Skeletal muscle tissue (tissue), 4 donors: ENCODE measurements around the gene GRID1. TPM values are rescaled to one million over a fixed set of nuclear protein-coding genes. Genes with fewer than 3 reads are reported as not detected.

Experiments
- H3K27ac ChIP-seq: one replicate; pipeline ENCODE4 v1.7.0; 2013; ENCODE audit warnings: mild to moderate bottlenecking, low read depth, low read length, inconsistent platforms
- H3K27me3 ChIP-seq, 3 donors: one replicate each; pipeline ENCODE4 v1.7.0; 2013; ENCODE audit warnings: low read length in 3 of 3; ENCODE audit not compliant: control insufficient read depth in 3 of 3, insufficient read depth in 3 of 3
- H3K36me3 ChIP-seq, 3 donors: one replicate each; pipeline ENCODE4 v1.7.0; 2013; ENCODE audit warnings: low read length in 3 of 3; ENCODE audit not compliant: control insufficient read depth in 3 of 3, insufficient read depth in 3 of 3
- H3K4me1 ChIP-seq, 3 donors: one replicate each; pipeline ENCODE4 v1.7.0; 2013; ENCODE audit warnings: low read length in 3 of 3, mild to moderate bottlenecking in 3 of 3; ENCODE audit not compliant: control insufficient read depth in 3 of 3, insufficient read depth in 3 of 3
- H3K4me3 ChIP-seq, 3 donors: one replicate each; pipeline ENCODE4 v1.7.0; 2013; ENCODE audit warnings: low read length in 3 of 3
- H3K9ac ChIP-seq, 3 donors: one replicate each; pipeline ENCODE4 v1.7.0; 2013; ENCODE audit warnings: low read length in 3 of 3, mild to moderate bottlenecking in 3 of 3, moderate library complexity in 2 of 3, low read depth in 1 of 3
- H3K9me3 ChIP-seq, 3 donors: one replicate each; pipeline ENCODE4 v1.7.0; 2013; ENCODE audit warnings: low read length in 3 of 3; ENCODE audit not compliant: control insufficient read depth in 3 of 3
- total RNA-seq: library from RNA; depleted of rRNA; stranded (reverse); fragments of >200 nt; gene quantifications from one replicate; pipeline ENCODE4 v1.2.3, GENCODE V29; 2014
- donor health status: Osteomylitis.

Gene GRID1
- total RNA-seq, 1 donor from 2014 or later: 2.1 TPM

- no peaks in the 10 kb centered on the region for H3K36me3 ChIP-seq
Observed at GRCh38 chr10:86308056-86308455, 58.5 kb downstream of the GRID1 start.

DNA sequence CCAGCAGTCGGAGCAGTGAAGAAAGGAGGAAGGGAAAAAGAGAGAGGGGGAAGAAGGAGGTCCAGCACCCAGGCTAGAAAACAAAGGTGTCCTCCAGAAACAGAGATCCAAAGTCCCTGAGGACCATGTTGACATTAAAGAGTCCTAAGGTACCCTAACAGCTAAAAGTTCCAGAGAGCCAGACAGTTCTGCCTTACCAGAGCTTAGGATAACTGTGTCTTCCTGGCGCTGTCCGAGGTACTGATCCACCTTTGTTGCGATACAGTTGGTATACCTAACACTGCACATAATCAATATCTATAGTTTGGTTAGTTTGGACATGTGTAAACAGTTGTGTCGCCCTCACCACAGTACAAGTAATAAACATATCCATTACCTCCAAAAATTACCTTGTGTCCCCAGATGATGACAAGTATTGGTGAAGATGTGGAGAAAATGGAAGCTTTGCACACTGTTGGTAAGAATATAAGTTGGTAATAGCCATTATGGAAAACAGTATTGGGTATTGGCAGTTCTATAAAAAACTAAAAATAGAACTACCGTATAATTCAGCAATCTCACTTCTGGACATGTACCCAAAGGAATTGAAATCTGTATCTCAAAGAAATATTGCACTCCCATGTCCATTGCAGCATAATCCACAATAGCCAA, 59.8 kb downstream of the GRID1 start:
- Histone ChIP-seq H3K27ac (no peak overlapping the region), H3K9me3 (no peaks in the 10 kb centered on the region), H3K4me1 (no peaks in the 10 kb centered on the region), H3K27me3 (peaks cover 3 to 16% (median 11%) of the 10 kb centered on the region in 3 donors), H3K4me3 (no peak overlapping the region), H3K36me3 (no peaks in the 10 kb centered on the region), H3K9ac (no peak overlapping the region)

More at GRCh38 chr10:86308056-86308455, 58.5 kb downstream of the GRID1 start:
- H3K9ac ChIP-seq: no peak overlapping the region
- no peak overlapping the region for H3K4me3 ChIP-seq
- H3K27me3 ChIP-seq: peaks cover 3 to 14% (median 8%) of the 10 kb centered on the region in 3 donors
- H3K4me1 ChIP-seq: no peaks in the 10 kb centered on the region
- H3K27ac ChIP-seq: no peak overlapping the region
- no peaks in the 10 kb centered on the region for H3K9me3 ChIP-seq

GRCh38 chr10:86305521-86305920, 61.1 kb downstream of the GRID1 start:
- no peak overlapping the region for H3K27ac ChIP-seq
- peaks cover 3 to 18% (median 7%) of the 10 kb centered on the region in 3 donors for H3K27me3 ChIP-seq
- no peaks in the 10 kb centered on the region for H3K4me1 ChIP-seq
- H3K9me3 ChIP-seq: no peaks in the 10 kb centered on the region
- no peaks in the 10 kb centered on the region for H3K36me3 ChIP-seq
- H3K9ac ChIP-seq: no peak overlapping the region
- no peak overlapping the region for H3K4me3 ChIP-seq

- H3K9ac ChIP-seq: no peak overlapping the region
- H3K4me1 ChIP-seq: no peaks in the 10 kb centered on the region
Observed at GRCh38 chr10:86304436-86304835, 62.2 kb downstream of the GRID1 start.

GRCh38 chr10:86303626-86304025, 63.0 kb downstream of the GRID1 start:
- Histone ChIP-seq H3K27ac (no peak overlapping the region), H3K36me3 (no peaks in the 10 kb centered on the region), H3K9me3 (no peaks in the 10 kb centered on the region), H3K27me3 (peaks cover 0 to 13% (median 2%) of the 10 kb centered on the region in 3 donors), H3K4me1 (no peaks in the 10 kb centered on the region), H3K4me3 (no peak overlapping the region), H3K9ac (no peak overlapping the region)

More at GRCh38 chr10:86304436-86304835, 62.2 kb downstream of the GRID1 start:
- Histone ChIP-seq H3K36me3 (no peaks in the 10 kb centered on the region), H3K9me3 (no peaks in the 10 kb centered on the region), H3K27ac (no peak overlapping the region), H3K27me3 (peaks cover 0 to 10% (median 0%) of the 10 kb centered on the region in 3 donors), H3K4me3 (no peak overlapping the region)

DNA sequence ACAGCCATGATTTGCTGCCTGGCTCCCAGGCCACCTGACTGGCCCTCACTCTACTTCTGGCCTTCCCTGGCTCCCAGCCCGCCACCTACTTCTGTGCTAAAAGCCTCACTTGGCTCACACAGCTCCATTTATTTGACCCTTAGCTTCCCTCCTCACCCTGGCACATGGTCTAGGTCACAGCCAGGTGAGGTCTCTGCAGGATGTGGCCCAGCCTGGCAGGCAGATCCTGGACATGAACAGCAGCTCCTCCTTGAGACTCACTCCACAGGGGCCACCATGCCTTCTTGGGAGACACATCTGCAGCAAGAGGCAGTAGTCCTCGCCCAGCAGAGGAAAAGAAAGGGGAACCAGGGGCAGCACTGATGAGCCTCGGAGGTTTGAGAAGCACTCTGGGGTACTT, 64.6 kb downstream of the GRID1 start:
- Histone ChIP-seq H3K9me3 (no peaks in the 10 kb centered on the region), H3K9ac (no peak overlapping the region)

DNA sequence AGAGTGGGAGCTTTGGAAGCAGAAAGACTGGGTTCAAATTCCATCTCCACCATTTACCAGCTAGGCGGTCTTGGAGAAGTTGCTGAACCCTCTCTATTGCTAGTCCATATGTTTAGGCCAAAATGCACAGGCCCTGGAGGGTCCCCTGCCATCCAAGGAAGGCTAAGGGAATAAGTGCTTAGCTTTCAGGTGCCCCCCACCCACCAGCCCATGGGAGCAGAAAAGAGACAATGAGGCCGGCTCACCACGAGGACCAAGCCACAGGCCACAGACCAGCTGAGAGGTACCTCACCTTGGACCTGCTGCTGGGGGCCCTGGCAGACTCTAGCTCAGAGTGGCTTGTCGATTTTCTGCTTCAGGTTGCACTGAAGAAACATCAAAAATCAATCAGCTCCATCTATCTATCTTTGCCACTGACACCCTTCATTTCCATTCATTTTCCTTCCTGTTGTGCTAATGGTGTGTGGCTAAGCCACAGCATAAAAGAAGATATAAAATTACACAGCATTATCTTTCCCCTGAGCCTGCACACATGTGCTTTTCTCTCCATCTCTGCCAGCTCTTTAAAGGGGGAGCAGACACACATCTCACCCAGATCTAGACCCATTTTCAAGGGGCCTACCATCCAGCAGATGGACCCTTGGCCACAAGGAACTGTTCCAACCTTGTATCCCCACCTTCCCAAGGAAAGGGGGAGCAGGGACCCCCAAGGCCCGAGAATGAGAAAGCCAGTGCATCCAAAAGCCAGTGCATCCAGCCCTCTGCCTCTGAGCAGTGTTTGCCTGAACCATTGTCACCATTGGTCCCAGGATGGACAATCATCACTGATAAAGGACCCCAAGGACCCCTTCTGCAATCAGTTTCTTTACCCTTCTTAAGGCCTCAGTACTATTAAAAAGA, 65.4 kb downstream of the GRID1 start:
- no peaks in the 10 kb centered on the region for H3K36me3 ChIP-seq
- peaks cover 0 to 14% (median 2%) of the 10 kb centered on the region in 3 donors for H3K27me3 ChIP-seq
- no peaks in the 10 kb centered on the region for H3K4me1 ChIP-seq
- H3K9ac ChIP-seq: no peak overlapping the region
- H3K27ac ChIP-seq: no peak overlapping the region
- no peaks in the 10 kb centered on the region for H3K9me3 ChIP-seq
- H3K4me3 ChIP-seq: no peak overlapping the region

More for the DNA sequence above, 64.6 kb downstream of the GRID1 start:
- peaks cover 0 to 14% (median 2%) of the 10 kb centered on the region in 3 donors for H3K27me3 ChIP-seq
- no peaks in the 10 kb centered on the region for H3K4me1 ChIP-seq
- H3K4me3 ChIP-seq: no peak overlapping the region
- H3K36me3 ChIP-seq: no peaks in the 10 kb centered on the region
- no peak overlapping the region for H3K27ac ChIP-seq

DNA sequence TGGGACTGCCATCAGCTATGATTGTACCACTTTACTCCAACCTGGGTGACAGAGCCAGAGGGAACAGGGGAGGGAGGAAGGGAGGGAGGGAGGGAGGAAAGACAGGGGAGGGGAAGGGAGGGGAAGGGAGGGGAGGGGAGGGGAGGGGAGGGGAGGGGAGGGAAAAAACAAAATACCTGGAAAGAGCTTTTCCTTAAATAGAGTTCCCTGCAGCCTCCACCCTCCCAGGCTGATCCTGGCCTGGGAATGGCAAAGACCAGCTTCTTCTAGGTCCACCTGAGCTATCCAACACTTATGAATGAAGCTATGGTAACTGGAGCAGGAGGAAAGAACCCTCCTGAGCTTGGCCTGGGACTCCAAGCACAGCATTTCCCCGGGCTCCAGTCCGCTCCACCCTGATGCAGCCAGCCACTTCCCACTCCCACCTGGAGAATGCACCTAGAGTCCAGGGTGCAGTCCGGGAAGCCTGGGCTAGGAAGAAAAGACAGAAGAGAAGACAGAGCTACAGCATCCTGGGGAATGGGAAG, 66.1 kb downstream of the GRID1 start:
- Histone ChIP-seq H3K27me3 (peaks cover 0 to 16% (median 2%) of the 10 kb centered on the region in 3 donors), H3K36me3 (no peaks in the 10 kb centered on the region), H3K27ac (no peak overlapping the region), H3K4me3 (no peak overlapping the region), H3K9me3 (no peaks in the 10 kb centered on the region), H3K4me1 (no peaks in the 10 kb centered on the region), H3K9ac (no peak overlapping the region)

DNA sequence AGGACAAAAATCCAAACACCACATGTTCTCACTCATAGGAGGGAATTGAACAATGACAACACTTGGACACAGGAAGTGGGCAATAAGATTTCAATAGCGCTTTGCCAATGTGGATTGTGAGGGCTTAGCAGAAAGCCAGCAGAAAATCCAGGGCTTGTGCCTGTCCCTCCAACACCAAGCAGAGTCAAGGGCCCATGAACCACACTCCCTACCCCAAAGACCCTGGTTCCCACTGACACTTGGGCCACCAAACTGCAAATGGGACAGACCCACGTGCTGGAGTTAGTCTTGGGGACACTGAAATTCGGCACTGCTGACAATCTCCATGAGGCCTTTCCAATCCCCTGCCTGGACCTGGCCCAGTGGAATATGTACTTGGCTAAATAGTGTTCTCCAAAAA, 67.0 kb downstream of the GRID1 start:
- Histone ChIP-seq H3K4me3 (no peak overlapping the region), H3K36me3 (no peaks in the 10 kb centered on the region), H3K27me3 (peaks cover 2 to 21% (median 4%) of the 10 kb centered on the region in 3 donors), H3K4me1 (no peaks in the 10 kb centered on the region), H3K9me3 (no peaks in the 10 kb centered on the region), H3K27ac (no peak overlapping the region), H3K9ac (no peak overlapping the region)
